HG03378 (cell line): ENCODE measurements around the gene MYH10.
"Not testable (repeated sequence)": the region's sequence is repeated elsewhere in the genome, so short reads cannot be mapped to it uniquely, and the experiment has no call there.

Source experiments
- ATAC-seq: cut with Tn5 transposase; IDR thresholded peaks from one replicate; pipeline ENCODE4 v1.9.1; 2021; ENCODE audit warnings: mild to moderate bottlenecking, moderate library complexity; ENCODE audit not compliant: unreplicated experiment

The MYH10 gene

DNA sequence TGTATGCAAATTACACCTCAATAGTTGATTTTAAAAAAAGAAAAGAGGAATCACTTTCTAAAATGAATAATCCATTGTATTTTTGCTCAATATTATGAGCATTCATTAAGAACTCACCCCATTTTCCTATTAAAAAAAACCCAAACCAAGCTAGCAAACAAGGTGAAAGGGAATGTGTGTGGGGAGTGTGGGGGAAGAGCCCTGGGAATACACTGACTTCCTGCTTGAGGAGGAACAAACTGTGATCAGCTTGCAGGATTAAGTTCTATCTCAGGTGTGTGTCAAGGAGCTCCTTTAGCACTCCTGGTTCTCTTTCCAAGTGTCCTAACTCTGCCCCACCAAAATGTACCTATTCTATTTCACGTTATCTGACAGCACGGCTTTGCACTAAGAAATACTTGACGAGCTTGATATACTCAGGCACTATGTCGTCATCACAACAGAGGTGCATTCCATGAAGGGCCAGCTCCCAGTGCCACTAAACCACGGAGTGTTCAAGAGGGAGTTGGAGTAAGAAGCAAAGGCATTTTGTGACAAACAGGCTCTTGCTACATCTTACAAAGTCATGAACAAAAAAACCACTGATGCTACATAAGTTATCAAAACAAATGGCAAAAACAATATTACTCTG is 73.2 kb downstream of the MYH10 start:
- no peak for ATAC-seq

DNA sequence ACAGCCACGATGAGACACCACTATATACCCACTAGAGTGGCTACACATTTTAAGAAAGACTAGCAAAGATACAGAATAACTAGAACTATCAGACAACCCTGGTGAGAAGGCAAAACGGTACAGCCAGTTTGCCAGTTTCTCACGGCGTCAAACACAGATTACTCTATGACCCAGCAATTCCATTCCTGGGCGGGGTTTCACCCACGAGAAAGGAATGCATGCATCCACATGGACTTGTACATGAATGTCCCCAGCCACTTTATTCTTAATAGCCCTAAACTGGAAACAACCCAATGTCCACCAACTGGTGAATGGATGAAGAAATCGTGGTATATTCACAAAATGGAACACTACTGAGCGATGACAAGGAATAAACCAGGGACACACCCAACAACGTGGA is 74.5 kb downstream of the MYH10 start:
- no peak for ATAC-seq

DNA sequence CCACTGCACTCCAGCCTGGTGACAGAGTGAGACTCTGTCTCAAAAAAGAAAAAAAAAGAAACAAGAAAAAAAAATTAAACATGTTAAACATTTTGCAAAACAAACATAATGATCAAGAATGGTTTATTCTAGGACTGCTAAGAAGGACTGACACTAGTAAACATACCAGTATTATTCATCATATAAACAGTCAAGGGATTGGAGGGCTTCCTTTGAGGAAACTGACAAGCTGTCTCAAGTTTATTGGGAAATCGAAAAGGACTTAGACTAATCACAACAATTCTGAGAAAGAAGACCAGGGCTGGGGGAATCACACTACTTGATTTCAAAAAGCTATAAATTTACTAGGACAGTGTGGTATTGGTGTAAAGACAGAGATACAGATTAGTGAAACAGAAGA is 75.5 kb downstream of the MYH10 start:
- no peak for ATAC-seq

DNA sequence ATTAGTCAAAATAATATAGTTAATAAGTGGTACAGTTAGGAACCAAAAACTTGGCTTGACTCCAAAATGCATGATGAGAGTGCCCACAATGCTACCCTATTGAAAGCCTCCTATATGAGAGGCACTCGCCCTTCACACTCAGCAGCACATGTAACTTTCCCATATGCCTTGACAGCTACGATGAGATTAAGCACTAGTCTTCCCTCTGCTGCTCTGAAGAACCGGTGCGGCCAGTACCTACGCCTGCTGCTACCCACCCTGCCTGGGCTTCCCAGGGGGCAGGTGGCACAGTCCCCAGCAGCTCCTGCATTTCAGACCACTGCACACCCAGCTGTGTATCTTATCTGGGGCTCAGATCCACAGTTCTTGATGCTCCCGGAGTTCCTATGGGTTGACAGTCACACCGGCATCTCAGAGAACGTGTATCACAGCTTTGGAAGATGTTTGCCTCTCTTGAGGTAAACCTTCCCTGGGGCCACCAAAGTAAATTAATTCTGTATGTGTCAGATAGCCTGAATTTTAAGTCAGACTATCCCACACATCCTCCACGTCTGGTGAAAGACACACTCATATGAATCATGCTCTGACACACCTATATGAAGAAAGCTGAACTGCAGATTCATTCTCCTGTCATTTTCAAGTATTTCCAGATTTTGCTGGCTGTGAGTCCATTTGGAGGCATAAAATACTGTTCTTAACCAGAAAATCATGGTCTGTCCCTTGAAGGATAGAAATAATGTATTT is 77.8 kb downstream of the MYH10 start:
- ATAC-seq, result no peak

DNA sequence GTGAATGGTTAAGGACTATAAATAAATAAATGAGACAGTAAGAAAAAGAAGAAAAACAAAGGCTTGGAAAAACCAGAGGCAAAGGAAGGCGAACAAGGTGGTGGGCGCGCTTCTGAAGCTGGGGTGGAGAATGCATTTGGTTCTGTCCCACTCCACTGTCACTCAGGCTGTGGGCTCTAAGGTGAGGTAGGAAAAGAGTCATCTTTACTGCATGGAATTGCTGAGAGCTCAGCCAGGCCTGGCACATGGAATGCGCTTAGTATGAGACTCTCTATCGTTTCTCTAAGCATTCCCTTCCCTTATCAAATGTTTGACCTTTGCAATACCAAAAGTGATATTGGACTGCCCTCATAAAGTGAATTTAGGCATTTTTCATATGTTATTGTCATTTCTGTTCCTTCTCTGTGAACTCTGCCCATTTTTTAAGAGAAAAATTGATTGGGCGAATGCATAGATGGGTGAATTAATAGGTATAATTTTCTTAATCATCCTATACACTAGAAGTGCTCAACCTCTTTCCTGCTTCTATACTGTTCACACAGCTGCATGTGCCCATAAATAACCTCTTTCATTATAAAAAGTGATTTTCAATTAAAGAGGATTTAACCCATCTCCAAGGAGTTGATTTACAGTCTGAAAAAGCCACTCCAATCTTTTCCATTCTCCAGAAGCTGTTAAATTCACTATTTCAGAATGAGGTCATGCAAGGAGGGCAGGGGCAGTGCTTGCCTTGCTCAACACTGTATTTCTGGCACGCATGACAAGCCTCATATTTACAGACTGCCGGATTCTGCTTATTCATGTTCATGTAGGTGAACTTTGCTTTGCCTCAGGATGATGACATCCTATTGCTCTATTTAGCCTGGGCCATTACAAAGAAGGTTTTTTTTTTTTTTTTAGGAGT is 87.7 kb downstream of the MYH10 start:
- ATAC-seq, result no peak

DNA sequence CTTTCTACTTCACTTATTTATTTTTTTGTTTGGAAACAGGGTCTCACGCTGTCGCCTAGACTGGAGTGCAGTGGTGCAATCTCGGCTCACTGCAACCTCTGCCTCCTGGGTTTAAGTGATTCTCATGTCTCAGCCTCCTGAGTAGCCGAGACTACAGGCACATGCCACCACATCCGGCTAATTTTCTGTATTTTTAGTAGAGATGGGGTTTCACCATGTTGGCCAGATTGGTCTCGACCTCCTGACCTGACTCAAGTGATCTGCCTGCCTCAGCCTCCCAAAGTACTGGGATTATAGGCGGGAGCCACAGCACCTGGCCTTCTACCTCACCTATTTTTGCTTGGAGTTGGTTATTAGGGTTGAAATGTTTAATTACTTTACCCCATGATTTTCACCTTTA is 90.5 kb downstream of the MYH10 start:
- ATAC-seq, result not testable (repeated sequence)

DNA sequence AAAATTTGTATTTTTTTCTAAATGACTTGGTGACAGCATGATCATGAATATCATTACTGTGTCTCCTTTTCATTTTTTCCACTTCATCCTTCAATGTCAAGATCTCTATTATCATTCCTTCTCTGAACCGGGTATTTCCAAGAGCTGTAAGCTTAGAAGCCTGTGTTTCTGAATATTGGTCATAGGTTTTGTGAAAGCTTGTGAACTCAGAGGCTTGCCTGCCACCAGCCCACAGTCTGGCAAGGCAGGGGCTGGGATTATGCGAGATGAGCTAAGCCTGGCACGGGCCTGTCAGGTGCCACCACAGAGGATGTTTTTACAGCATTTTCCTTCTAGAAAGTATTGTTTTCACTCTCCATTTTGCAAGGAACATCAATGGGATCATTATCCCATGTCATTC is 92.8 kb downstream of the MYH10 start:
- no peak for ATAC-seq

DNA sequence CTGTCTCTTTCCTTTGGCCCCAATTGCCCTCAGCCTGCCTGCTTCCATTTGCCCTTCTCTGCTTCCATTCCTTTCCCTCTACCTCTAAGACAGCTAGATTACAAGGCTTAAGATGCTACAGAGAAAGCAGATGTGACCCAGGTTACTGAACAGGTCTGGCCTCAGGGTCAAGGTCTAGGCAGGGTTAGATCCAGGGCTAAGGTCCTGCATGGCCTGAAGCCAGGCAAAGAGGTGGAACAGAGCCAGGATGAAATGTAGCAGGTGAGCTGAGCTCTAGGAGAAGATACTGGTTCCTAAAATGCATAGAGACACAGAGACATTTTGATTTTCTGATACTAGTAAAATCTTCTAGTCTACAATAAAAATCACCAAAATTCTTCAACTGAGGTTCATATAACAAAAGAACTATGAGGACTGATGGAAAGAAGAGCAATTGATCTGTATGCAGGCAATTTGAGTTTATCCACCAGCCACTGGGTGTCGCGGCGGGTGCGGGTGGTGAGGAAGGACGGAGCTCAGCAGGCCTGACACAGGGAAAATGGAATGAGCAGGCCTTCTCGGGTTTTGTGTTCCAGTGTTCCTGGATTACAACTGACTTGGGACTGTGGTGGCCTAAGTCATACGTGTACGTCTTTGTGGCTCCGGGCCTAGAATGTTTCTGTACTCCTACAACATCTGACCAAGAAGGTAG is 95.9 kb downstream of the MYH10 start:
- no peak for ATAC-seq

DNA sequence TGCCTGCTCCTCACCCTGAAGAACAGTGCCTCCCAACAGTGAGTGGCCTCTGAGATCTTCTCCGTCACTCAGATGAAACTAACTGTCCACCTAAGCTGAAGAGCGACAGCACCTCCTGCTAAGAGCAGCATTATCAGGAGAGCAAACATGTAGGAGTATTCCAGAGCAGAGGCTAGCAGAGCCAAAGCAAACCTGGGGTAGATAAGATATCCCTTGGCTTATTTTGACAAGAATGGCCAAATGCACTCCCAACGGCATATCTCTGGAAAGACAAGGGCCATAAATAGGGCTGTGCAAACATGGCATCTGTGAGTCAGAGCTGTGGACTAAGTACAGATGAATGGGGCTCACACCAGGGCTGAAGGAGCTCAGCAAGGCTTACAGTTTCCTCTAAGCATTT is 98.5 kb downstream of the MYH10 start:
- ATAC-seq, result no peak

DNA sequence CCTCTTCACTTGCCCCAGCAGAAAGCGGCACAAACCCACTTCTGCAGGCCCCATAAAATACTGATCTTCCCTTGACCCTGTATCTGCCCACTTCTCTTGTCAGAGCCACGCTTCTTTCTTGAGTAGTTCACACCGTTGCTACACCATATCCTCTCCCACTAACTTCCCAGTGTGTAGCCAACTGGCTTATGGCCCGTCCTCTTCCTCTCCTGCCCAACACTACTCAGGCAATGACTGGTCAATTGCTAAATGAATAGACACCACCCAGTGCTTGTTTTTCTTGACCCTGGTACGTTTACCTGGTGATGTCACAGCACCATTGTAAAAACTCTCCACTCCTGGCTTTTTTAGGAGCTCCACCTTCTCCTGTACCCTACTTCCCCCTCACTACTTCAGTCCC is 107.9 kb downstream of the MYH10 start:
- ATAC-seq, result no peak

DNA sequence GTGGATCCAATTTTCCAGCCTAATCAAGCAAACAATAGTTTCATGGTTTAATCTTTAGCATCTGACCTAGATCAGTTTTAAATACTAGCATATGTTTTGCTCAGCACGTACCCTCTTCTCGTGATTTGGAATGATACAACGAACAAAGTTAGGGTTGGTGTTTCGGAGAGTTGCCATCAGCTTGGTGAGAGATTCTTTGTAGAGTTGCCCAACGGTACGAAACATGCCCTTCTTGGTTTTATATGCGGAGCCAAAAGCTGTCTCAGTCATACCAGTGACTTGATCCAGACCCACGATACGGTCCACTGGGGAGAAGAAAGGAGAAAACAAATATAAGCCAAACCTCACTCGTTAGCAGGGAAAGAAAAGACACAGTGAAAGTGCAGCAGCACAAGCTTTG is 109.5 kb downstream of the MYH10 start:
- no peak for ATAC-seq

DNA sequence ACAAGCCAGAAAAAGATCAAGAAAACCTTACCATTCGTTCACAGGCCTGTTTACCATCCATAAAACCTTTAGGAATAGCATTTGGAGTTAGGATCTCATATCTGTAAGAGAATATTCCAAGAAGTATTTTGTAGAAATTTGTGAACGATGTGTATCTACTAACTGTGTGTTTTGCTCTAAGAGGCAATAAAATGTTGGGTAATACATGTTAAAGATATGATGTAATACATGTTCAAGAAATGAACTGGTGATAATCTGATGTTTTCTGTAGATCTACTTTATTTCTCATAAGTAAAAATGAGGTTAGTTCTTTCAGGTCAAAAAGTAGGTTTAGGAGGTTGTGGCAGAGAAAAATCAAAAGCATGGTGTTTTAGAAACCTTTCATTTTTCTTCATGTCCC is 111.7 kb downstream of the MYH10 start:
- ATAC-seq, result no peak

DNA sequence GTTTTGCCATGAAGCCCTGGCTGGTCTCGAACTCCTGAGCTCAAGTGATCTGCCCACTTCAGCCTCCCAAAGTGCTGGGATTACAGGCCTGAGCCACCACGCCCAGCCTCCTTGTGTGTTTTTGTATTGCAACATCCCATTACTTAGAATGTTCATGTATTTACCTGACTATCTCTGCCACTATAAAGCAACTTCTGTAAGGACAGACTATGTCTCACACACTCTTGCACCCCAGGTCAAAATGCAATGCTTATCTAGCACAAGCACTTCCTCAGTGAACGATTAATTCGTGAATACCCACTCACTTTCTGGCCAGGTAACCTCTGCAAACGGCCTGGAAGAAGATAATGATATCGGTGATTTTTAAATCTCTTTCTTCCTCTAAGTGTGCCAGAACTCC is 112.2 kb downstream of the MYH10 start:
- no peak for ATAC-seq

DNA sequence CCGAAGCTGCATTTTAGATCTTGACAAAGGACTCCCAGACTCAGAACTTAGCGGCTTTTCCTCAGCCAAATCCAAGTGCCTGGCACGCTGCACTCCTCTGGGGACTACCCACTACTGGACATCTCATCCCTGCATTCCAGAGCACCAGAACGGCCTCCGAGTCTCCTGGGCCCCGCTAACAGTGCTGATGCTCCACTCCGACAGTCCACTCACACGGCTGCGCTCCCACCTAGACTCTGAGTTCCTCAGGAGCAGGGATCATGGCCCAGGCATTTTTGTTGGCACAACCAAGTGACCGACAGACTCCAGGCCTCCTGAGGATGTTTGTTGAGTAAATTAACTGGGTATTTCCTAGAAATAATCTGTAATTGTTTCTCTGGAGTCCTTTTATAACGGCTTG is 115.7 kb downstream of the MYH10 start:
- ATAC-seq, result no peak

DNA sequence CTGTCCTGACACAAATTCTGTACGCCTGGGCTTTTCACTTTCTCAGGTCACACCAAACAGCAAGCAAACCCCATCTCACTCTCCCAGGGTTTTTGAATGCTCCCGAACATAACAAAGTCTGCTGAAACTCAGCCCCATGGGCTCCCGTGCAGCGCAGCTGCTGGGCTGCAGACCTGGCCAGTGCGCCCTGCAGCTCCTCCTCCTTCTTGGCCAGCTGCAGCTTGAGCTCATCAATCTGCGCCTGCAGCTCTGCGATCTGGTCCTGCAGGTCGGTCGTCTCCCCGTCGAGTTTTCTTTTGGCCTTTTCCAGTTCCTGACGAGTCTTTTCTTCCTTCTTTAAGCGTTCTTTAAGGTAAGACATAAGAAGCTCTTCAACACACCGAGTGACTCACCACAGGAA is 124.4 kb downstream of the MYH10 start:
- no peak for ATAC-seq

DNA sequence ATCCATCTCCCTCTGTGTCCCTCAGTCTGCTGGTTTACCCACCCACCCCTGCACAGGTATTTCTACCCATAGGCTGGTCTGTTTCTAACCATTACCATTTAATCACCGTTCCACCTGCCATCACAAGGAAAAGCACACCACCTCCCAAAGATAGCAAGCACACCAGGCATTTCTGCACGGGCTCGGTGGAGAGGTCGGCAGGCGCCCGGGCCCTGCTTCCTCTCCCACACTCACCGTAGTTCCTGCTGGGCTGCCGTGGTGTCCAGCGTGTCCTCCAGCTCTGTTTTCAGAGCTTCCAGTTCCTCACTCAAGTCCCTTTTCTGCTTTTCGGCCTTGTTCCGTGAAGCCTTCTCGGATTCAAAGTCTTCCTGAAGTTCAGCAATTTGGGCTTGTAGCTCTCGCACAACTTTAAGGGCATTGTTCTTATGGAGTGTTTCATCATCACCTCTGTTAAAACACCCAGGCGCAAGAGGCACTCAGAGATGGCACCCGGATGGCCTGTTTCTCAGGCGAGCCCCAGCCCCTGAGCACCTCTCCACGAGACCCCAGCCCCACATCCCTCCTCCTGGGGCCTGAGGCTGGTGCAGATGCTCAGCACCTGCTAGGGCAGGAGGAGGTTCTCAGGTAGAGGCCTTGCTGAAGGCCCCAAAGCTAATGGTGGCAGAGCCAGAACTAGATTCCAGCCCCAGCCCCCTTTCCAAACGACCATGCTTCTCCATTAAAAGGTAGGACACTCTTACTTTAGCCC is 125.9 kb downstream of the MYH10 start:
- no peak for ATAC-seq

DNA sequence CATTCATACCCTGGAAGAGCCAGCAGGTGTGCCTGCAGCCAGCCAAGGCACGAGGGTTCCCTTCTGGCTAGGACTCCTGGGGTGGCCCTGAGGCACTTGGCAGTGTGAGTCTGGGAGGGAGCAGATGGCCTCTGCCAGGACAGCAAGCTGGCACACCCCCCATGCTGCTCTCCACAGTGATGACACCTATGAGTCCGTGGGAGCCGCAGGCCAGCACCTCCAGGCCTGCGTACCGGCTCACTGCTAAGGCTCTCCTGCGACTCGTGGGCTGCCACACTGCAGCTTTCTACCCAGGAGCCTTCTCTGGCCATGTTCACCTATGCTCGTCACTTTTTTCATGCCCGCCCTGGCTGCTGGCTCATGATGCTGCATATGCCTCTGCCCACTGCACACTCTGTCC is 126.7 kb downstream of the MYH10 start:
- no peak for ATAC-seq

DNA sequence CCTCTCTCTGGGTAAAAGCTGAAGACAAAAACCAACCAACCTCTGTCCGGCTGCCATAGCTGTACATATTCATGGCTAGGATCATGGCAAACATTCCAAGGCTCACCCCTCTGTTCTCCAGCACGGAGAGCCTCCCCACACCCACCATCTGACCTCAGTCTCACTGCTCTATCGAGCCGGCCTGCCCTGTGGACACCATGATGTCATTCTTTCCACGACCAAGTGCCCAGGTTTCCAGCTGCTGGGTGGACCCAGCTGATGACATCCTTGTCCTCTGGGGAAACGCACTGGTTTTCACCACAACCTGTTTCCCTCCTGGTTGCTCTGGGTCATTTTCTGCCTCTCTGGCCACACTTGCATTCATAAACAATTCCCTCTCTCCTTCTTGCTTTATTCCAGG is 127.2 kb downstream of the MYH10 start:
- no peak for ATAC-seq

DNA sequence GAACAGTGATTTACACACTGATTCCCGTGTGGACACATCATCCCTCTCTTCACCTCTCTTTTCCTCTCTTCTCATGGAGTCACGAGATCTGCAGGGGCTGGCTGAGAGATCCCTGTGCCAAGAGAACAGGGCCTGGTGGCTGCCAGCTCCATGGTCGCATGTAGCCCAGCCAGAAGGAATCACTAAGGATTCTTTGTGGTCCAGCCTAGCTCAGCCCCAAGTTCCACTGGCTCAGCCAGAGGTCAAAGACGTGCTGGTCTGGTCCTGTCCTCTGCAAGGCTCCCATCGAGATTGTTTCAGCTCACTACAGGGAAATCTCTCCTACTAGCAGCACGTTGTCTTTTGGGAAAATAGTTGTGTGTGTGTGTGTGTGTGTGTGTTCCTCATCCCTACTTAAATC is 128.4 kb downstream of the MYH10 start:
- ATAC-seq, result no peak

DNA sequence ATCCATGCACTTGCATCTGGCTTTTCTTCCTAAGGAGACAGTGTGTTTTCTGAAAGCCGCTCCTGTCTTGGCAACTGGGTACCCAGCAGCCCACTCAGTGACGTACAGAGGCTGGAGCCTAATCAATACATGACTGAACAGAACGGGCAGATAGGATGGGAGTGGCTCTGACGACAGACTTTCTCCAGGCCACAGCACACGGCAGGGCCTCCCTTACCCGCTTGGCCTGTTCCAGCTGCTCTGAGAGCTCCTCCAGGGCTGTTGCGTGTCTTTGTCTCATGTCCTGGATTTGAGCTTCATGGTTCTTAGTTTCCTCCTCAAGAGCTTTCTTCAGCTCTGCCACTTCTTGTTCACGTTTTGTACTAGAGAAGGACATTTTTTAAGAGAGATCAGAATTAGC is 129.9 kb downstream of the MYH10 start:
- no peak for ATAC-seq

DNA sequence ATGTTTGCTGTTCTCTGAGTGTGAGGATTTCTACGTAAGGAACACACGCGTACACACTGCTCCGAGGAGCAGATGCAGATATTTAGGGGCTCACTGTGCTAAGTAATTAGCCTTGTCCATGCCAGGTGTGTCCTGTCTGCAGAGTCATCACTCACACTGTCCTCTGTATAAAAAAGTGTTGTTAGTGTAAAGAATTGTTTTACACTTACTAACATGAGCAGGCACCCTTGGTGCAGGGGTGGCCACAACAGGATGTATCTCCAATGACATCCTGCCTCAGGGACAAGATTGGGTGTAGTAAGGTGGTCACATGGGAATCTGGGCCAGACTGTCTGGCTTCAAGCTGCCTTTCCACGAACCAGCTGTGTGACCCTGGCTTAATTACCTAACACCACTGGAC is 130.9 kb downstream of the MYH10 start:
- ATAC-seq, result no peak
